GM19043 (cell line): ENCODE measurements around the gene CELSR1.

Source experiments
- ATAC-seq: cut with Tn5 transposase; IDR thresholded peaks from one replicate; pipeline ENCODE4 v1.9.1; 2021; ENCODE audit warnings: low read depth; ENCODE audit not compliant: unreplicated experiment

CELSR1 gene, protein sequence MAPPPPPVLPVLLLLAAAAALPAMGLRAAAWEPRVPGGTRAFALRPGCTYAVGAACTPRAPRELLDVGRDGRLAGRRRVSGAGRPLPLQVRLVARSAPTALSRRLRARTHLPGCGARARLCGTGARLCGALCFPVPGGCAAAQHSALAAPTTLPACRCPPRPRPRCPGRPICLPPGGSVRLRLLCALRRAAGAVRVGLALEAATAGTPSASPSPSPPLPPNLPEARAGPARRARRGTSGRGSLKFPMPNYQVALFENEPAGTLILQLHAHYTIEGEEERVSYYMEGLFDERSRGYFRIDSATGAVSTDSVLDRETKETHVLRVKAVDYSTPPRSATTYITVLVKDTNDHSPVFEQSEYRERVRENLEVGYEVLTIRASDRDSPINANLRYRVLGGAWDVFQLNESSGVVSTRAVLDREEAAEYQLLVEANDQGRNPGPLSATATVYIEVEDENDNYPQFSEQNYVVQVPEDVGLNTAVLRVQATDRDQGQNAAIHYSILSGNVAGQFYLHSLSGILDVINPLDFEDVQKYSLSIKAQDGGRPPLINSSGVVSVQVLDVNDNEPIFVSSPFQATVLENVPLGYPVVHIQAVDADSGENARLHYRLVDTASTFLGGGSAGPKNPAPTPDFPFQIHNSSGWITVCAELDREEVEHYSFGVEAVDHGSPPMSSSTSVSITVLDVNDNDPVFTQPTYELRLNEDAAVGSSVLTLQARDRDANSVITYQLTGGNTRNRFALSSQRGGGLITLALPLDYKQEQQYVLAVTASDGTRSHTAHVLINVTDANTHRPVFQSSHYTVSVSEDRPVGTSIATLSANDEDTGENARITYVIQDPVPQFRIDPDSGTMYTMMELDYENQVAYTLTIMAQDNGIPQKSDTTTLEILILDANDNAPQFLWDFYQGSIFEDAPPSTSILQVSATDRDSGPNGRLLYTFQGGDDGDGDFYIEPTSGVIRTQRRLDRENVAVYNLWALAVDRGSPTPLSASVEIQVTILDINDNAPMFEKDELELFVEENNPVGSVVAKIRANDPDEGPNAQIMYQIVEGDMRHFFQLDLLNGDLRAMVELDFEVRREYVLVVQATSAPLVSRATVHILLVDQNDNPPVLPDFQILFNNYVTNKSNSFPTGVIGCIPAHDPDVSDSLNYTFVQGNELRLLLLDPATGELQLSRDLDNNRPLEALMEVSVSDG (N-terminal part only)

DNA sequence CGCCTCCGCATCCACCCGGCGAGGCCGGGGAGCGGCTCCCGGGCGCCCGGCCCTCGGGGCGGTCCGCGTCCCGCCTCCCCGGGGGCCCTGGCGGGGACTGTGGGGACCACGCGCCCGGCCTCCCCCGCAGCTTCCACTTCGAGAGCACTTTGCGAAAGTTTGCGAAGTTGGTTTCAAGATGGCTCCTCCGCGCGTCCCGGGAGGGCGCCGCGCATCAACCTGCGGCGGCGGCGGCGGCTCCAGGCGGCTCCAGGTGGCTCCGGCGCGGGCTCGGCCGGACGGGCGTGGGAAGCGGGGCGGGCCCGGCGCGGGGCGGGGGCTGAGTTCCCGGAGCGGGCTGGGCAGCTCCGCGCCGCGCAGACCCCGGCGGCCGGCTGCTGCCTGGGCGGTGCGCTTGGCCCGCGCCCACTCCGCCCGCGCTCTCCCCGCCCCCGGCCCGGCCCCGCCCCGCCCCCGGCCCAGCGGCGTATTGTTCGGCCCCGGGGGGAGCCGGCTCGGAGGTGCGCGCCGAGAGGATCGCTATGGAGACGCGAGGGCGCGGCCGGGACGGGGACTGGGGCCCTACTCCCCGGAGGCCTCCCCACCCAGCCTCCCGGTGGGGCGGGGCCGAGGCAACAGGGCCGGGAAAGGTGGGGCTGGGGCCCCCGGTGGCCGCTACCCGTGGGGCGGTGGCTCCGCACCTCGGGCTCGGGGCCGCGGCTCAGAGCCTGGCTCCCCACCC, at the start of gene CELSR1:
Gene CELSR1 (minus strand): TSS at position 396 of the 721 bp plus-strand sequence. CDS start 450 bp downstream, outside the sequence.
- ATAC-seq = no peak

DNA sequence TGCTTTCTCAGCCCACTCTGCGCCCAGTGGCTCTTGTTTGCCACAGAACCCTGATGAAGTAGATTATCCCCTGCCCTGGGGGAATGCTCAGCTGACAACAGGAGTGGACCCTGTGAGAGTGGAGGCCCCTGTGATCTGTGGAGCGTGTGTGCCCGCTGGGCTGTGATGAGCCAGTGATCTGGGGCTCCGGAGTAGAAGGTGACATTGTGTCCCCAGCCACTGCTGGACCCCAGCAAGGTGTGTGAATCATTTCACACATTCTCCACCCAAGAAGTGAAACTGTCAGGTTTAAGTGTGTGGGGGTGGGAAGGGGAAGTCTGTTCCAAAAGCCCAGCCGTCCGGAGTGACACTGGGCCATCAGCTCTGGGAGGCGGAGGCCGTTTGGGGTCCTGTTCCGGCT, 49.6 kb upstream of the CELSR1 start:
- ATAC-seq = no peak

DNA sequence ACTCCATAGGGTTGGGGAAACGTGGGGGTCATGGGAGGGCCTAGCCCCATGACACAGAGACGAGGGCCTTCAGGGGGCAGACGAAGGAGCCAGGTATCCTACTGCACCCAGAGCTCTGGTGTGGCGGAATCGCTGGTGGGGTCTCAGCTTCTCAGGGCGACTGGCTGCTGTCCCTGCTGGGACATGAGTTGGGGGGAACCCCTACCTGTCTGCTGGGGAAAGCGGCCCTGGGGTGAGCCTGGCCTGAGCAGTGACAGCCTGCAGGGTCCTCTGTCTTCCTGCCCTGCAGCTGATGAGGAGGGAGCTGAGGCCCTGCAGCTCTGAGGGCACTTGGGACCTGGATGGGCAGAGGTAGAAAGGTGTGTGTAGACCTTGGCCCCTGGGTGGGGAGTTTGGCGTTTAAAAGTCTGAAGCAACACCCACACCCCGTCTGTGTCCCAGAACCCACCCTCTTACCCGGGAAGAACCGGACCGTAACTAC, 49.2 kb upstream of the CELSR1 start:
- no peak for ATAC-seq

DNA sequence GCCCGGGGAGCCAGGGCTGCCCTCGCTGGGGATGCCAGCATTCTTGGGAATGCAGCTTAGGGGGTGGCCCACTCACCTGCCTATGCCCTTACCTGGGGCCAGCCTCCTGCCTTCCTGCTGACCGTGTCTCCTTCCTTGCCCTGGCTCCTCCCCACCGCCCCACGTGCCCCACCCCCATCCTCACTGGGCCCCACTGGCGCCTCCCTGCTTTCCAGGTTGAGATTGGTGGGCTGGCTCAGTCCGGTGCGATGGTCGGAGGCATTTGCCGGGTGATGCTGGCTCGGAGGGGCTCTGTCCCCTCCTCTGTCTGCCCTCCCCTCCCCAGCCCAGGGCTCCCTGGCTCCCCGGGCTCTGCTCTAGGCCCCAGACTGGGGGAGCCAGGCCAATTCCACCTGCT, 48.7 kb upstream of the CELSR1 start:
- ATAC-seq = no peak

DNA sequence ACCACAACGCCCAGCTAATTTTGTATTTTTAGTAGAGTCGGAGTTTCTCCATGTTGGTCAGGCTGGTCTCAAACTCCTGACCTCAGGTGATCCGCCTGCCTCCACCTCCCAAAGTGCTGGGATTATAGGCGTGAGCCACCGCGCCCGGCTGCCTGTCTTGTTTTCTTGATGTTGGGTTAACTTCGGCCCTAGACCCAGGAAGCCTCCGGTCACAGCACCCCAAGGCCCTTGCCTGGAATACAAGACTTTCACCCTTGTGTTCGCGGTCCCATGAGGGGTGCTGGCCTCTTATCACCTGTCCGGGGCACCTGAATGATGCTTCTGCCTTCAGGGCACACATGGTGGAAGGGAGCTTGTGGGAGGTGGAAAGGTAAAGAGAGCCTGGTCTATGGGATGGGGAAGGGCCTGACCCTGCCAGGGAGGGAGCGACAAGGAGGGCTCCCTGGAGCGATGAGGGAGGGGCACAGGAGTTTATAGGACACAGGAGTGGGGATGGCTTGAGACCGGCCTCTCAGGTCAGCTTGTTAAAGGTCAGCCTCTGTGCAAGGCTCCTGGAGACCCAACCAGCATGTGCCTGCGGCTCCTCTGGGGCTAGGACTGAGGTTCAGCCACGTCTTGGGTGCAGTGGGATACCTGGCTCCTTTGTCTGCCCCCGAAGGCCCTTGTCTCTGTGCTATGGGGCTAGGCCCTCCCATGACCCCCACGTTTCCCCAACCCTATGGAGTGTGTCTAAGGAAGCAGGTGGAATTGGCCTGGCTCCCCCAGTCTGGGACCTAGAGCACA, 48.1 kb upstream of the CELSR1 start:
- no peak for ATAC-seq

DNA sequence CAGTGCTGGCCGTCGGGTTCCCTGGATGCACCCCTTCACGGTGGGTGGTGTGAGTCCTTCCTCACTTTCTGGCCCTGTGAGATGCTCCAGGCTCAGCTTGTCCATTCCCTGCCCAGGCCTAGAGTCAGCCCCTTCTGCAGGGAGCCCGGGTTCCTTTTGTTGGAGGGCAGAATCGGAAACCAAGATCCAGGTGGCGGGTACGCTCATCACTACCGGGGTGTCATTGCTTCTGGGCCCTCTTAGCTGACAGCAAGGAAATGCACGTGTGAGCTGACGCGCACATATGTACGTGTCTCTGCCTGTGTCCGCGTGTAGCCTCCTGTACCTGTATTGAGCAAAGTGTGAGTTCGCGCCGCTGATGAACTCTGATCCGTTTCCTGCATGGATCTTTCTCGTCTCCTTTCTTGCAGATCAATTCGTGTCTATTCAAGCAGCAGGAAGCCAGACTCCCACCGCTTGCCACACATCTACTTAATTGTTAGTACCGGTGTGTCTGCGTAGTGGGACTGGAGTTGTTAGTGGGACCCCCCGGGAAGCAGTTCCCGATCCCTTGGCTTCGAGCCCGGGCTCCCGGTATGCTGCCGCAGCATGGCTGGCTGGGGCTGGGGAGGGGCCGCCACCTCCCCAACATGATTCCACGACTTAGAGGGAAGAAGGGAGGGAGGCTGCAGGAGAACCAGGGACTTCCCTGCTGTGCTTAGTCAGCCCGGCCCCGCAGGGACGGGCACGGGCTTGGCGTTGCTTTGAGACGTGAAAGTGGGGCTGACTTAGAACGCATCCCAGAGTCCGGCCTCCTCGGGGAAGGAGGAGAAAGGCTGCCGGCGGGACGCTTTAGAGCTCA, 46.9 kb upstream of the CELSR1 start:
- no peak for ATAC-seq

DNA sequence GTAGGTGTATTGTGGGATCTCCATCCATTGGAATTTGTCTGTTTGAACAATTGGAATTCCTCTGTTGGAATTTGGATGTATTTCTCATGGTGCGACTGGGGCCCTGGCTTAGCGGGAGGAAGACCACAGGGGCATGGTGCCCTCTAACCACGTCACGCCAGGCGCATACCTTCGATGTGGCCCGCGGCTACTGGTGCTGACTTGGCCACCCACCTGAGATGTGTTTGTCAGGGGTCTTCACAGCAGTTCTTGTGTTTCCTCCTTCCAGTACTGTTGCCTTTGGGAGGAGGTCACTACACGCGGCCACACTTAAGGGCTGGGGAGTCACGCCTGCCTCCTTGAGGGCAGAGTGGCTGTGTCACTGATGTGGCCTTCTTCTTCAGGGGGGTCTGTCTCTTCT, 46.2 kb upstream of the CELSR1 start:
- no peak for ATAC-seq

DNA sequence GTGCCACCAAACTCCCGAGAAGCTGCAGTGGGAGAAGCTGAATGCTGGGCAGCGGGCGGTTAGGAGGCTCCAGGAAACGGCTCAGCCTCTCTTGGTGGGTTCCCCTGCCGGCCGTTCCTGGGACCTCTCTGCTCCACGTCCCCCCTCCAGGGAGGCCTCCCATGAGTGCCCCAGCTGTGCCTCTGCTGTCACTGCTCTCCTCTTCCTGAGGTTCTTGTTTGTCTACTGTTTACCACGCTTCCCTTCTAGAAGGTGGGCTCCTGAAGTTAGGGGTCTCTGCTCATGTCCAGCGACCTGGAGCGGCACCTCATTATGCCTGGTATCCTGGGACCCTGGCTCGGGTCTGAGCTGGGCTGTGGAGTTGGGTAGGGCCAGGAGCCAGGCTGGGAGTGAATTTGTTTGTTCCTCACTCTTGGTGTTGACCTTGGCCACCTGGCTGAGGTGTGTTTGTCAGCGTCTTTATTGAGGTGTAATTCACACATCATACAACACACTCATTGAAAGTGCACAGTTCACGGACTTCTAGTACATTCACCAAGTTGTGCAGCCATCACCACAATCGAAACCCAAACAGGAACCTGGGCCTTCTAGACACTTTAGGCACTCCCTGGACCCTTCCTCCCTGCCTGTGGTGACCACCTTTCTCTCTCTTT, 45.0 kb upstream of the CELSR1 start:
- no peak for ATAC-seq

DNA sequence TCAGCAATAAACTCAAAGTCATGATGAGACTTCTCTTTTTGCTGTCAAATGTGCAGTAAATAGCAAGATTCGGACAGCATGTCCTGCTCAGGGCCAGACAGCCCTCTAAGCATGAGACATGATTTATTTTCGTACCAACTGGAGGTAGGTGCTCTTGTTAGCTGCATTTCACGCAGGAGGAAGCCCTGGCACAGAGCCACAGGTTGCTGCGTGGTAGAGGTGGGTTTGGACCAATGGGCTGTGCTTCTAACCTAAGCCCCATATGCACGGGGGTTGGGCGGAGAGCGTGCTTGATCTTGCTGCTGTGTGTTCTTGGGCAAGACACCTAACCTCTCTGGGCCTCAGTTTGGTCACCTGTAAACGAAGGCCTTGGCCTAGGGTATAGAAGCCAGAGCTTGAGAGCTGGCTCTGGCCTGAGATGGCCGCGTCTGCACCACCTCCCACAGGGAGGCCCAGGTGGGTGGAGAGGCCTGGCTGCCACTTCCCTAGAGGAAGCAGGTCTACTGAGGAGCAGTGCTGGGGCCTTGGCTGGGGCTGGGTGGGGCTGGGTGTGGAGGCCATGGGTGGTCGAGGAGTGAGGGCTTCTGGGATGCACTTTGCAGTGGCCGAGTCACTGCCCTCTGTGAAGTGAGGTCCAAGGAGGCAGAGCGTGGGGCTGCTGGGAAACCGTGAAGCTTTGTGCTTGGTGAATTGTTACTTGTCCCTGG, 44.3 kb upstream of the CELSR1 start:
- ATAC-seq = no peak

DNA sequence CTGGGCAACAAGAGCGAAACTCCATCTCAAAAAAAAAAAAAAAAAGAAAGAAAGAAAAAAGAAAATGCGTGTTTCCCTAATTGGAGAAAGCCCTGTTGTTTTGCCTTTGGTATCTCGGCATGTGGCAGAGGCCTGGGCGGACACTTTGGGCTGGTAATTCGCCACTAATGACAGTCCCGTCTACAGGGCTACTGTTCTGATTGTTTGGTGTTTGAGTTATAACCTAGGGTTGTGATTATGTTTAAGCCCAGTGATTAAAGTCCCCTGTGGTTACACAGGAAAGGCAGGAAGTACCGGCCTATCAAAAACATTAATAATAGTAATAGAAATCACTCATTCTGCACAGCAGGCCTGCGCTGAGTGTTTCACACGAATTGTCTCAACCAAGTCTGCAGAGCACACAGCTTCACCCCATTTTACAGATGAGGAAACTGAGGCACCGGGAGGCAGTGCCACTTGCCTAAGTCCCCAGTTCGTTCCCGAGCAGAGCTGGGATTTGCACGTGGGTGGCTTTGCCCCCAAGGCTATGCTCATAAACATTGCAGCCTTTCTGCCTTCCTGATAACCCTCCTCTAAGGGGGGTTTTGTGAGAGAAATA, 43.6 kb upstream of the CELSR1 start:
- no peak for ATAC-seq

DNA sequence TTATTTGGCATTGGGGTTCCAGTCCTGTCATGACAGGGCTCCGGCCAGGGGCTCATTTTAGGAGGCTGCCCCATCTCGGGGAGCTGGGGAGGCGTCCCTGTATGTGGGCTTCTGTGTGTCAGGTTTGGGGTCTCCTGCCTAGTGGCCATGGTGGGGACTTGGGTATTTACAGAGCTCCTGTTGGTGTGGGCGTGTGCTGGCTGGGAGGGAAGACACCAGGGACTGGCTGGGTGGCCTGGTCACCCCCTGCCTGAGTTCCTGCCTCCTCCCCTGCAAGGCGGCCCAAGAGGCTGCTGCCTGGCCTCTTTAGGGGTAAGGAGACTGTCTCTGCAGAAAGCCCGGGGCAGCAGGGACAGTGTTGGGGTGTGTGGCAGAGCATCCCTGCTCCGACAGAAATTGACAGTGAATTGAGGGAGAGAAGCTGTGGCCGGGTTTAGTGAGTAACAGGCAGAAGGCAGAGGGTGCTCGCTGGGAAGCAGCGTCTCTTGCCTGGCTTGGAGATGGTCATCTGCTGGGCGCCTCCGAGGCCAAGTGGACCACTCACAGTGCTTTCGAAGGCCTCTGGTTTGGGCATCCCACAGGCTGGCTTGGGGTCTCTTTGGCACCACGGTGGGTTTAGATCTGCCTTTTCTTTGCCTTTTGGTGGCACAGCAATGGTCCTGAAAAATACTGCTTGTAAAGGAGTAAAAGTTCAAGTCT, 42.5 kb upstream of the CELSR1 start:
- ATAC-seq = no peak

DNA sequence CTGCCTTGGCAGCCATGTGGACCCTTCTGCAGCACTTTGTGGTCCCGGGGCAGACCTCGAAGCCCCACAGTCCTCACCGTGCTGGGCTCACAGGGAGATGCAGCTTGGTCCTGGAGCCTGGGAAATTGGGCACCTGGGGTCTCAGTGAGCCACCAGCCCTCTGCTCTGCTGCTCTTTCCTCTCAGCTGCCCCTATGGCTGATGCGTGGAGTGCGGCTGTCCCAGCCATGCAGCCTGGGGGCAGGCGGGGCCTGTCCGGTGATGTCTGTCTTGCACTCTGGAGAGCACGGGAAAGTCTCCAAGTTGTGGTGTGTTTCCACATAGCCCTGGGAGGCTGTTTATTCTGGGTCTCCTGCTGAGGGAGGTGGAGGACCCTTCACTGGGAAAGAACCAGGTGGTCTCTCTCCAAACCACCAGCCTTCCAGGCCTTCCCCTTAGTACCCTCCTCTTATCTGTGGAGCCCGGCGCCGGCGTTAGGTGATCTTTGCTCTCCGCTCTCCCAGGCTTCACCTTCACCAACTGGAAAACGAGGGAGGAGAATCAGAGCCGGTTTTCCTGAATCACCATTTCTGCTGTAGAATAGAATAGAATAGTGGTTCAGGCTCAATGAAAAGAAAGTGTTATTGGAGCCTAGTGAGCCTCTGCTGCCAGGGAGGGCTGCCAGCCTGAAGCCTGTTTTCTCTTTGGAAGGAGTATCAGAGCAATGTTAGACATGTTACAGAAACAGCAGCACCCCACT, 41.6 kb upstream of the CELSR1 start:
- no peak for ATAC-seq

DNA sequence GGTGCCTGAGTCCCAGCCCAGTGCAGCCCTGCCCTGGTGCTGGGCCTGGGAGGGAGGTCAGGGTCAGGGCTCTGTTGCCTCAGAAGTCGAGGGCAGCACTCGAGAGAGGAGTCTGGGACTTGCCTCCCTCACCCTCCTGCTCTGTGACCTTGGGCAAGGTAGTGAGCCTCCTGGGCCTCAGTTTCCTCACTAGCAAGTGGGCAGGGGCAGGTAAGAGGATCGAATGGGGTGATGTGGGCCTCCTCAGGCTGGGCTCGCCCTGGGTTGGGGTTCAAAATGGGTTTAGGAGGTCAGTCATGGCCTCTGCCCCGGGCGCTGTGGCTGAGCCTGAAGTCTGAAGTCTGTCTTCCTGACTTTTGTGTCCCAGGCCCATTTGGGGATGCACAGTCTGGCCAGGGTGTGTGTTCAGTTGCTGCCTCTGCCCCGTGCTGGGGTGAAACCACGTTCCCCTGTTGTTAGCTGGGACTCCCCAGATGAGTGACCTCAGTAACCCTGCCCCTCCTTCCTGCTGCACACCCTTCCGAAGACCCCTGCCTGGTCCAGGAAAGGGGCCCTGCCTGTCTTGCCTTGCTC, 40.9 kb upstream of the CELSR1 start:
- no peak for ATAC-seq

DNA sequence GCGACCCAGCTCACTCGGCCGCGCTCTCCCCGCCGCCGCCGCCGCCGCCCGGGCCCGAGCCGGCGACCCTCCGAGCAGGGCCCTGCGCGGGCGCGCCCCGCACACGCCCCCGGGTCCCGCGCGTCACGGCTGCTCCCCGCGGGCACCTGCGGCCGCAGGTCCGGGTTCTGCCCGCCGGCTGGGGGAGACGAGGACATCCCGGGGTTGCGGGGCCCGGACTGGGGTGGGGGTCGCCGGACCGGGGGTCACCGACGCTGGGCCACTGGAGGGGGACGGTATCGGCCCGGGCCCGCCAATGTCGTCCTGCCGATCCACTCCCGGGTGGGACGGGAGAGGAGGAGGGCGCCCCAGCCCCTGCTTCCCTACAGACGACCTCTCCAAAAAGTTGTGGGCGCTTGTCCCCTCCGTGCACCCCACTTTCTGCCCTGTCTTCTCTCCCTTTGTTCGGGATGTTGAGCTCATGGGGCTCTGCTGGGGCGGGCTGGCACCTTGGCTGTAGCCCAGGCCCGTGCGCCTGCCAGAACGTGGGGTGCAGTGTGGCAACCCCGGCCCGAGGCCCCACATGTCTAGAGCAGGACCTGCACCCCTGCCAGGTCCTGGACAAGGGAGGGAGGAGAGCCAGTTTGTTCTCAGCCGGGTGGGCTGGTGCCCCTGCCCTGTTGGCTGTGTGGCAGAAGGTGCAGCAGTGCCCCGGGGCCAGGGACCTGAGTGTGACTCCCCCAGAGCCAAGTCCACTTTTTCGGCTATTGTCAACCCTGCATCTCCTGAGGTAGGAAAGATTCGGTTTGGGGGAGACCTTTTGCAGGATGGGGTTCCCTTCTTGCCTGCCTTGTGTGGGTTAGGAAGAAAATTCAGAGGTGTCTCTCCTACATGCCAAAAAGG, 40.2 kb upstream of the CELSR1 start:
- no peak for ATAC-seq
